GM12873 (cell line): Measurements from ENCODE around the gene PITX1.

ENCODE experiments used
- CTCF ChIP-seq: IDR thresholded peaks from 2 replicates; pipeline ENCODE4 v1.5.1; 2012; ENCODE audit warnings: low read depth, mild to moderate bottlenecking, moderate library complexity, low read length, control low read depth; ENCODE audit not compliant: insufficient read depth; ENCODE audit errors: missing control alignments

Gene PITX1

DNA sequence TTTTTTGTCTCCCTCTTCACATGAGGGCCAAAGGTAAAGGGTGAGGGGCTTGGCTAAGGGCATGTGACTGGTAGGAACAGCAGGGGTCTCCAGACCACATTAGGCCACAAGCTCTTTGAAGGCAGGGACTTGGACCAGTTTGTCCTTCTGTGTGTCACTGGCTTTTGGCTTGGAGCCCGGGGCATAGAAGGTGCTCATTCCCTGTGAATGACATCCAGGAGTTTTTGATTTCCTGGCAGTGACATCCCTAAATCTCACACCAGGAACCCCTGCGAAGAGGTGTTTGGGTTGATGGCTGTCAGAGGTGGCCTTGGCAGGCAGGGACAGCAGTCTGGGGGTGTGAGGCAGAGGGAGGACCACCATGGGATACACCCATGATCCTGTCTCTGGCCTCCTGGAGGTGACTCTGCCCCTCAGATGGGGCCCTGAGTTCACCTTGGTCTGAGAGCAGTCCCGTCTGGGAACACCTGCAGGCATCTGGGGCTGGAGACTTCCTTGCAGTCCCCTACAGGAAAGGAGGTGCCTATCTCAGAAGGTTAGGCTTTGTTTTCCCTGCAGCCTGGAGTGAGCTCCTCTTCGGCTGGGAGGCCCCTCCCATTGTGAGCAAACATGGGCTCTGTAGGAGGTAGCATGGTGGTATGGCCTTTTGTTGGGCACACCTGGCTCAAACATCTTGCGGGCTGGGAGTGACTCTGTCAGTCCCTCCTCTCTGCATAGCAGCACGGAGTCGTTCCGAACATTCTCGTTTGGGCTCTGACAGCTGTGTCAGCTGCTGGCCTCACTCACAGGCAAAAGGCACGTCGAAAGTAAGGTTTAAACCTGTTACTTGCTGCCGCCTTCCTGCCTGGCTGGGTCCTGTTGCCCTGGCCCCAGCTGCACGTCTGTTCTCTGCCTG lies 38.6 kb upstream of the PITX1 start:
- TF ChIP-seq CTCF, result no peak

DNA sequence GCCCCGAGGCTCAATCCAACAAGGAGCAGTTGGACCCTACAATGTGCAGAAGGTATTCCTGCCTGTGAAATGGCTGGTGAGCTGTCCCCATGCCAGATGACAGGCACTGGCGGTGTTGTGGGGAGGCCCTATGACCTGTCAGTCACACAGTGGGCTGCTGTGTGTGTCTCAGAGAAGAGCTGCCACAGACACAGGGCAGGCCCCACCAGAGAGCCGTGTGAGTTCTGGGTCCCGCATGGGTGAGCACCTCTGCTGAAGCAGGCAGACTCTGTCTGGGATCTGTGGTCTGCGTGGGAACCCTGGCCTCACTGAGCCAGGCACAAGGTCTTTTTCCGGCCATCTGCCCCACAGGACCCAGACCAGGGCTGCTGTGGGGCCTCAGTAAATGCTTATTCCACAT lies 37.3 kb upstream of the PITX1 start:
- TF ChIP-seq CTCF, result no peak

DNA sequence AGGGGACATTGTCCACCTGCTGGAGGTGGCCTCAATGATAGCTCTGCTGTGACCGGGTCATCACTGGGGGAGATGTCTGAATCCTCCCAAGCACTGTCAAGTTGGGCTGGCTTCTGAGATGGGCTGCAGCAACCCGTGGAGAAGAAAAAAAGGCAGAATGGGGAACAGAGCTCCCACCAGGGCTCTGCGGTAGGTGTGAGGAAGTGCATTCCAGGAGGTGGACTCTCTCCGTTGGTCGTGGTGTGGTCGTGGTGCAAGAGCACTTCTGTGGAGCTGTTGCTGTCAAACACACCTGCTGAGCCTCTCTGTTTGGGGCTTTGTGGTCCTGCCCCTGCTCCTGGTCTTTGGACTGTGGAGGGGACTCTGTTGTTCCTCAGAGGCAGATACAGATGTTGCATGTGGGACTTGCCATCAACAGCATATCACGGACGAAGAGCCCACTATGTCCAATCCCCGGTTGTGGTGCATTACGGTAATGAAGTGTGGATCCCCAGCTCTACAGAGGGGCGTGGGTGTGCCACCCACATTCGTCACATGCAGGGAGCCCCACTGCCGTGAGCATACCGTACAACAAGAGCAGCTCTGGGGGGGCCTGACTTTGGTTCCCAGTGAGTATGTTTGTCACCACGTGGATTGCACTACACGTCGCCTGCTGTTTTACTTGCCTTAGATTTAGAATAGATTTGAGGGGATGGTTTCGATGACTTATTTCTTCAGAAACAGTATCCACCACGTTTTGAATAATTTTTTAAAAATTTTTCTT lies 36.0 kb upstream of the PITX1 start:
- no peak for TF ChIP-seq CTCF

DNA sequence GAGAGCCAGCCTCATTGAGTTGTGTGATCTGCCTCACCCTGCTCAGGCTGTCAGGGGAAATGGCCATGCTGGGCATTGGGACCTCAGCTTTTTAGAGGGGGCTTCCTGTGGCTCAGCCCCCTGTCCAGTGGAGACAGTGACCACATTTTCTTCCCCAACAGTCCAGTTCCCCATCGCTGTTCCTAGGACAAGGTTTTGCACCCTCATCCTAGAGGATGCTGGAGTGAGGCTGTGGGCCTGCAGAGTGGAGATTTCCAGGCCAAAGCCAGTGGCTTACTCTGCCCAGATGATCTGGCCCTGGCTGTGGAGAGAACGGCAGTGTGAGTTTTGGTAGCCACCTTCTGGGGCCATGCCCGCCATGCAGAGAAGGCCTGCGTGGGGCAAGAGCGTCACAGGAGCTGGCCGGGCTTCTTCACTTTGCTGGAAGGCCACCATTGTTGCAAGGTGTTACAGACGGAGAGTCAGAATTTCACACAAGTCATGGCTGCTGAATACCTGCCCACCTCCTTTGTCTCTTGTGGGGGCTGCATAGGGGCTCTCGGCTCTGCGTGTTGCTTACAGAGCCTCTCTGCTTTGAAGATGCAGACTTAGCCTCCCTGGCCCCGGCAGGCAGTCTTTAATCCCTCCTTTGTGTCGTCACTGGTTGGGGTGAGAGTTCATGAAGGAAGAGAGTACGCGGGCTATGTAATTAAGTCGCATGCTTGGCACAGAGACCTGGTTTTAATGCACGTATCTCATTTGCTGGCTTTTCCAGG lies 35.2 kb upstream of the PITX1 start:
- TF ChIP-seq CTCF, result no peak

DNA sequence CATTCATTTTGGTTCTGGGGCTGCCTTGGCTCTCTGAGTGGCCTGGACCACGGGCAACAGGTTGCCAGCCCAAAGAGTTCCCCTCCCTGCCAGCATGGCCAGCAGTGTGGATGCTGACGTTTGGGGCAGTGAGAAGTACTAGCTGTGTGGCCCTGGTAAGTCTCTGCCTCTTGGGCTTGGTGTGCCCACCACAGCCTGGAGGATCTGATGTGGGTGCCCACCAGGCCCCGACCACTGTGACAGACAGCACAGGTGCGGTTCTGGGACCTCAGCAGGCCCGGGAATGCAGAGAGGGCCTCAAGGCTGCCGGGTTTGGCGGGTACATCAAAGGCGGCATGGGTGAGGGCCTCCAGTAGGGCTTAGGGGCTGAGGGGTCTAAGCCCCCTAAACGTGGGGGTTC lies 33.6 kb upstream of the PITX1 start:
- TF ChIP-seq CTCF, result no peak

DNA sequence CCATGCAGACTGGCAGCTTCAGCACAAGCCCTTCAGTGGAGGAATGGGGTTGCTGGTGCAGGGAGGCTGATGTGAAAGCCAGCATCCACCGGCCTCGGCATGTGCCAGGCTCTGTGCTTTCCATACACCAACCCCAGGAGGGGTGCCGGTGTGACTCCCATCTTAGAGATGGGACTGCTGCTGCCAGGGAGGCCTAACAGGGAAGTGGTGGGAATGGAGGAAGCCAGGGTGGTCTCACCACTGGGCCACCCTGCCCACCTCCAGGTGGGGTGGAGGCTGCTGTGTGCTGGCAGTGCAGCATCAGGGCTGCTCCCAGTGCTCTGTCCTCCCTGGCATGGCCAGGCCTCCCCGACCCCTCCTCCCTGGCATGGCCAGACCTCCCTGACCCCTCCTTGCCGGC lies 32.8 kb upstream of the PITX1 start:
- no peak for TF ChIP-seq CTCF
